CD14-positive monocyte (primary cell): ENCODE measurements around the gene EEF1AKMT4. TPM values are rescaled to one million over a fixed set of nuclear protein-coding genes. Genes with fewer than 3 reads are reported as not detected.
"Not testable (repeated sequence)": the region's sequence is repeated elsewhere in the genome, so short reads cannot be mapped to it uniquely, and the experiment has no call there.

Experiments used
- DNase-seq, 3 donors: peaks; one replicate each; pipeline ENCODE4 v3.0.0-alpha.2; 2011 to 2022
- H2AFZ ChIP-seq: 2 replicates; pipeline ENCODE4 v1.6.0; 2012; ENCODE audit warnings: mild to moderate bottlenecking, low read depth, low read length, inconsistent platforms; ENCODE audit not compliant: insufficient read depth, poor library complexity, severe bottlenecking
- H3K27ac ChIP-seq, 2 donors: 1 replicate in 1 of 2; 2 replicates in 1 of 2; pipeline ENCODE4 v1.5.1; 2012 to 2013; ENCODE audit warnings: low read length in 2 of 2, control low read depth in 1 of 2, inconsistent platforms in 1 of 2, low read depth in 1 of 2, mild to moderate bottlenecking in 1 of 2
- H3K27me3 ChIP-seq, 2 donors: one replicate each; pipeline versions ENCODE4 v1.6.0 to v1.6.1; 2011 to 2013; ENCODE audit warnings: low read length in 2 of 2; ENCODE audit not compliant: control insufficient read depth in 2 of 2, insufficient read depth in 2 of 2
- H3K36me3 ChIP-seq, 2 donors: replicated peaks in 1 of 2; 1 replicate in 1 of 2; 2 replicates in 1 of 2; pipeline versions ENCODE4 v1.5.1 to v1.6.1; 2012 to 2013; ENCODE audit warnings: low read length in 2 of 2, control low read depth in 1 of 2, inconsistent platforms in 1 of 2, mild to moderate bottlenecking in 1 of 2; ENCODE audit not compliant: insufficient read depth in 2 of 2, control insufficient read depth in 1 of 2
- H3K4me1 ChIP-seq, 2 donors: 1 replicate in 1 of 2; 2 replicates in 1 of 2; pipeline versions ENCODE4 v1.5.1 to v1.6.1; 2012 to 2013; ENCODE audit warnings: low read length in 2 of 2, control low read depth in 1 of 2, inconsistent platforms in 1 of 2, mild to moderate bottlenecking in 1 of 2, moderate library complexity in 1 of 2; ENCODE audit not compliant: insufficient read depth in 2 of 2, control insufficient read depth in 1 of 2
- H3K4me2 ChIP-seq: replicated peaks from 2 replicates; pipeline ENCODE3; 2012; ENCODE audit warnings: low read length, moderate library complexity, mild to moderate bottlenecking; ENCODE audit not compliant: poor library complexity, severe bottlenecking; ENCODE audit errors: extremely low read depth
- H3K4me3 ChIP-seq, 3 experiments: fragments of 200-600 bp in 1 of 3; sonication (generic) in 1 of 3; replicated peaks in 1 of 3; 1 replicate in 2 of 3; 2 replicates in 1 of 3; pipeline ENCODE4 v1.5.1; 2011 to 2013; ENCODE audit warnings: low read length in 3 of 3, mild to moderate bottlenecking in 3 of 3, control low read depth in 2 of 3, low read depth in 2 of 3, inconsistent platforms in 1 of 3, moderate library complexity in 1 of 3
- H3K79me2 ChIP-seq: 2 replicates; pipeline ENCODE4 v1.6.0; 2012; ENCODE audit warnings: mild to moderate bottlenecking, control low read depth, inconsistent platforms, low read length, moderate library complexity; ENCODE audit not compliant: insufficient read depth
- H3K9ac ChIP-seq: 2 replicates; pipeline ENCODE4 v1.6.0; 2017; ENCODE audit warnings: low read length, mild to moderate bottlenecking; ENCODE audit not compliant: insufficient read depth, poor library complexity, severe bottlenecking
- H3K9me3 ChIP-seq, 2 donors: replicated peaks in 1 of 2; 1 replicate in 1 of 2; 2 replicates in 1 of 2; pipeline versions ENCODE4 v1.5.1 to v1.6.1; 2012 to 2013; ENCODE audit warnings: low read length in 2 of 2, control low read depth in 1 of 2; ENCODE audit not compliant: control insufficient read depth in 1 of 2, insufficient read depth in 1 of 2
- H4K20me1 ChIP-seq: 2 replicates; pipeline ENCODE4 v1.6.0; 2012; ENCODE audit warnings: mild to moderate bottlenecking, low read length, control low read depth, moderate library complexity; ENCODE audit not compliant: insufficient read depth
- H3K27ac Mint-ChIP-seq, 7 donors: one replicate each; pipeline ENCODE4 v1.8.0; 2020; ENCODE audit warnings: mild to moderate bottlenecking in 7 of 7, mixed read lengths in 7 of 7, moderate library complexity in 6 of 7, inconsistent platforms in 2 of 7
- H3K27me3 Mint-ChIP-seq, 3 donors: one replicate each; pipeline ENCODE4 v1.8.0; 2021 to 2022; ENCODE audit warnings: low read depth in 3 of 3, mild to moderate bottlenecking in 3 of 3, mixed read lengths in 3 of 3, moderate library complexity in 3 of 3, inconsistent platforms in 1 of 3
- H3K36me3 Mint-ChIP-seq, 2 donors: one replicate each; pipeline ENCODE4 v1.8.0; 2020; ENCODE audit warnings: mixed read lengths in 2 of 2, inconsistent platforms in 1 of 2, mild to moderate bottlenecking in 1 of 2
- H3K4me1 Mint-ChIP-seq: one replicate; pipeline ENCODE4 v1.8.0; 2020; ENCODE audit warnings: mild to moderate bottlenecking, mixed read lengths
- H3K4me3 Mint-ChIP-seq, 2 donors: one replicate each; pipeline ENCODE4 v1.8.0; 2020; ENCODE audit warnings: mild to moderate bottlenecking in 2 of 2, mixed read lengths in 2 of 2, moderate library complexity in 1 of 2
- H3K9me3 Mint-ChIP-seq, 7 donors: one replicate each; pipeline ENCODE4 v1.8.0; 2020 to 2022; ENCODE audit warnings: mixed read lengths in 7 of 7, mild to moderate bottlenecking in 6 of 7, moderate library complexity in 6 of 7, inconsistent platforms in 2 of 7
- CTCF ChIP-seq: fragments of 200-600 bp; IDR thresholded peaks from one replicate; pipeline ENCODE4 v1.8.0; 2022; ENCODE audit warnings: antibody characterized with exemption, mild to moderate bottlenecking
- WGBS: methylation state at CpG from one replicate; pipeline ENCODE4 v1.1.5; 2013; ENCODE audit warnings: missing lambda C conversion rate; ENCODE audit not compliant: insufficient coverage; 5-methylcytosine and 5-hydroxymethylcytosine counted together
- intact Hi-C, 2 donors: fragments of 100-400 bp; cut with micrococcal nuclease; formaldehyde crosslinking; loops; one replicate each; pipeline versions ENCODE4 v1.15.0 to v1.15.1; 2023
- polyA plus RNA-seq, 3 donors: library from polyadenylated mRNA; depleted of rRNA in 1 of 3; unstranded in 2 of 3; stranded (reverse) in 1 of 3; fragments of 300-500 nt in 2 of 3; fragments of >200 nt in 1 of 3; fragmentation: Illumina TruSeq in 2 of 3; gene quantifications; 1 replicate in 2 of 3; 2 replicates in 1 of 3; pipeline ENCODE4 v1.2.3, GENCODE V29; 2012 to 2021

EEF1AKMT4 gene
- polyA plus RNA-seq, 3 donors, result 4.0 to 12.0 (median 7.3) TPM

GRCh38 chr3:184262764-184263179 is 13.3 kb downstream of the EEF1AKMT4 start:
- Histone ChIP-seq H3K27ac (no peak overlapping the region), H3K9me3 (peaks cover 0 to 15% of the 10 kb centered on the region in 2 donors), H3K36me3 (peaks cover 0 to 8% of the 10 kb centered on the region in 2 donors), H3K4me2 (no peak overlapping the region), H3K79me2 (no peaks in the 10 kb centered on the region), H3K9ac (no peak overlapping the region), H3K4me3 (no peak overlapping the region), H2AFZ (no peak overlapping the region), H4K20me1 (peaks cover 10% of the 10 kb centered on the region), H3K4me1 (peaks cover 18 to 22% of the 10 kb centered on the region in 2 donors), H3K27me3 (peaks cover 37 to 71% of the 10 kb centered on the region in 2 donors)
- no peak for DNase-seq
- Mint-ChIP-seq H3K36me3 (peaks cover 21 to 30% of the 10 kb centered on the region in 2 donors), H3K4me3 (peak overlapping the region; percentile 16 to 89), H3K9me3 (peaks cover 3 to 44% (median 24%) of the 10 kb centered on the region in 7 donors), H3K27me3 (peaks cover 60 to 83% (median 75%) of the 10 kb centered on the region in 3 donors), H3K27ac (no peak overlapping the region), H3K4me1 (peaks cover 23% of the 10 kb centered on the region)
- no peak for TF ChIP-seq CTCF
- intact Hi-C loops, result no loop called here
- 8% methylated on average over 10 of the region's 15 CpGs for WGBS

- H3K27me3 ChIP-seq, result peaks cover 15 to 47% of the 10 kb centered on the region in 2 donors
- not testable (repeated sequence) for H3K27ac ChIP-seq, H3K27ac Mint-ChIP-seq
Observed at GRCh38 chr3:184267249-184267648, 17.8 kb downstream of the EEF1AKMT4 start.

More at GRCh38 chr3:184267249-184267648, 17.8 kb downstream of the EEF1AKMT4 start:
- H3K4me2 ChIP-seq, H3K9me3 ChIP-seq, H3K4me3 ChIP-seq, H3K36me3 Mint-ChIP-seq, DNase-seq, H2AFZ ChIP-seq, H3K4me1 ChIP-seq, H3K79me2 ChIP-seq, H4K20me1 ChIP-seq, intact Hi-C loops, H3K4me3 Mint-ChIP-seq, H3K4me1 Mint-ChIP-seq, H3K9ac ChIP-seq, H3K36me3 ChIP-seq: not testable (repeated sequence)
- Mint-ChIP-seq H3K9me3 (peaks cover 3 to 18% (median 10%) of the 10 kb centered on the region in 7 donors), H3K27me3 (peaks cover 51 to 78% (median 64%) of the 10 kb centered on the region in 3 donors)
- WGBS, result no CpG with 5 or more reads among the region's 1 CpG
